ENCODE data around the gene HDAC4. TPM values are rescaled to one million over a fixed set of nuclear protein-coding genes. Genes with fewer than 3 reads are reported as not detected.

Gene HDAC4
- total and polyA plus RNA-seq, 4 donors = 6.8 to 75.5 (median 30.2) TPM

DNA sequence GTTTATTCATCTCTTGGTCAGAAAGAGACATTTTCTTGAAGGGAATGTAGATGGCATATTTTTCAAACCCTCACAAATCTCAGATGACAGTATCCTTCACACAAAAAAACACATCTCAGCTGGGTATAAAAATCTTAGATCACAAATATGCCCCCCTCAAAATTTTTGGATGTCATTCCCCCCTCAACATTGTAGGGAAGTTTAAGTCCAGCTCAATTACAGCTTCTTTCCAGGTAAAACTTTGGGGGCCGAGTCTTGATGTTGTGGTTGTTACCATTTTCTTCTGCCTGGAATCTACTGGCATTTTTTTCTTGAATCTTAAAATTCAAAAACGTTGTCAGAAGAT, 46.1 kb downstream of the HDAC4 start:
- H3K4me1 ChIP-seq (ENCODE audit: control insufficient read depth in 1 of 2, insufficient read depth in 2 of 2, low read length in 2 of 2) = peaks cover 0 to 5% of the 10 kb centered on the region in 2 donors
- H3K27ac ChIP-seq (ENCODE audit: low read depth in 1 of 2, low read length in 2 of 2) = no peak overlapping the region

GRCh38 chr2:239354132-239354790, 46.6 kb downstream of the HDAC4 start:
- 90 to 94% methylated on average over 7 of the region's 7 CpGs for WGBS, 2 donors
- Histone ChIP-seq H3K27ac (ENCODE audit: low read depth in 1 of 2, low read length in 2 of 2) (no peak overlapping the region), H3K36me3 (ENCODE audit: control insufficient read depth in 1 of 2, insufficient read depth in 2 of 2, low read length in 1 of 2) (peaks cover 0 to 7% of the 10 kb centered on the region in 2 donors), H3K4me3 (ENCODE audit: low read length in 2 of 2) (no peak overlapping the region), H3K4me1 (ENCODE audit: control insufficient read depth in 1 of 2, insufficient read depth in 2 of 2, low read length in 2 of 2) (peaks cover 0 to 5% of the 10 kb centered on the region in 2 donors), H3K27me3 (ENCODE audit: control insufficient read depth in 1 of 2, insufficient read depth in 2 of 2, low read length in 1 of 2) (no peaks in the 10 kb centered on the region), H3K9me3 (ENCODE audit: control insufficient read depth, low read length) (no peaks in the 10 kb centered on the region)
- DNase-seq (no peak), ATAC-seq (ENCODE audit: low FRiP score) (no peak)
- intact Hi-C loops (cut with DNase I) = no loop called here

More for the DNA sequence above, 46.1 kb downstream of the HDAC4 start:
- ATAC-seq (ENCODE audit: low FRiP score) (no peak), DNase-seq (no peak)
- WGBS, 2 donors = 72 to 81% methylated on average over 2 of the region's 2 CpGs
- H3K27me3 ChIP-seq (ENCODE audit: control insufficient read depth in 1 of 2, insufficient read depth in 2 of 2, low read length in 1 of 2) = no peaks in the 10 kb centered on the region
- no peak overlapping the region for H3K4me3 ChIP-seq (ENCODE audit: low read length in 2 of 2)
- no peaks in the 10 kb centered on the region for H3K9me3 ChIP-seq (ENCODE audit: control insufficient read depth, low read length)
- intact Hi-C loops (cut with DNase I) = no loop called here
- peaks cover 0 to 5% of the 10 kb centered on the region in 2 donors for H3K36me3 ChIP-seq (ENCODE audit: control insufficient read depth in 1 of 2, insufficient read depth in 2 of 2, low read length in 1 of 2)

DNA sequence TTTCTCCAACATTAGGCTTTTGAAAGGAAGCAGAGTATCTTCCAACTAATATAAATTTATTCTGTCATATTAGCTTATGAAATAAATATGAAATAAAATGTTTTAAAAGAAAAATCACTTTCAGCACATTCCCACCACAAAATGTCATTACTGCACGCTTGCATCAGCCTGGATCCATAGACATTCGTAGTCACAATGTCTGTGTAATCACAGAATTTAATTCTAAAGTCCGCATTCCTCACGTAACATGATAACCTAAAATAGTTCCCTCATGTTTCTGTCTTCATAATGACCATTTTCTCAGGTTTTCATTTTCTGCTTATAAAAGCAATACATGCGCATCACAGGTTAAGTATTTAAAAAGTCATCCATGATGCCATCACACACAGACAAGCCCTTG, 47.1 kb downstream of the HDAC4 start:
- intact Hi-C loops (cut with DNase I) = no loop called here
- no peaks in the 10 kb centered on the region for H3K27me3 ChIP-seq (ENCODE audit: control insufficient read depth in 1 of 2, insufficient read depth in 2 of 2, low read length in 1 of 2)
- DNase-seq = no peak
- peaks cover 0 to 5% of the 10 kb centered on the region in 2 donors for H3K4me1 ChIP-seq (ENCODE audit: control insufficient read depth in 1 of 2, insufficient read depth in 2 of 2, low read length in 2 of 2)
- 97 to 98% methylated on average over 5 of the region's 5 CpGs for WGBS, 2 donors
- no peak for ATAC-seq (ENCODE audit: low FRiP score)
- H3K9me3 ChIP-seq (ENCODE audit: control insufficient read depth, low read length) = no peaks in the 10 kb centered on the region
- H3K27ac ChIP-seq (ENCODE audit: low read depth in 1 of 2, low read length in 2 of 2) = no peak overlapping the region
- peaks cover 0 to 10% of the 10 kb centered on the region in 2 donors for H3K36me3 ChIP-seq (ENCODE audit: control insufficient read depth in 1 of 2, insufficient read depth in 2 of 2, low read length in 1 of 2)
- H3K4me3 ChIP-seq (ENCODE audit: low read length in 2 of 2) = no peak overlapping the region

DNA sequence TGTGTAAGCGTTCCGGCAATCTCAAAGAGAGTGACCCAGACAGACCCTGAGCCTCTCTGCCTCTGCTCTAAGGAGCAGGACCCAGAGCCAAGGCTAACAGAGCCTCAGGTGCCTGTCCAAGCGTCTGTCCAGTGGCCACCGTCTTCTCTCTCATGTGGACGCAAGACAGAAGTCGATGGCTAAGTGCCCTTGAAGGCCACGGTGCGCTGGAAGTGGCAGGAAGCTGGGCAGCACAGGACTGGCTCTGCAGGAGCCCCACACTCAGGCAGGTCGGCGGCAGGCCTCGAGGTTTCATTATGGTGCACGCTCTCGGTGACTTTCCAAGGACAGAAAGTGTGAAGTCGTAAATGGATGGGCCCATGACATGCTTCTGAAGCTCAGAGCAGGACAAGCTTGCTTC, 49.1 kb downstream of the HDAC4 start:
- intact Hi-C loops (cut with DNase I) = no loop called here
- peaks cover 0 to 5% of the 10 kb centered on the region in 2 donors for H3K4me1 ChIP-seq (ENCODE audit: control insufficient read depth in 1 of 2, insufficient read depth in 2 of 2, low read length in 2 of 2)
- H3K9me3 ChIP-seq (ENCODE audit: control insufficient read depth, low read length) = no peaks in the 10 kb centered on the region
- H3K4me3 ChIP-seq (ENCODE audit: low read length in 2 of 2) = no peak overlapping the region
- H3K27me3 ChIP-seq (ENCODE audit: control insufficient read depth in 1 of 2, insufficient read depth in 2 of 2, low read length in 1 of 2) = no peaks in the 10 kb centered on the region
- 87 to 88% methylated on average over 14 of the region's 14 CpGs for WGBS, 2 donors
- ATAC-seq (ENCODE audit: low FRiP score) = no peak
- DNase-seq = no peak
- no peak overlapping the region for H3K27ac ChIP-seq (ENCODE audit: low read depth in 1 of 2, low read length in 2 of 2)
- peaks cover 0 to 10% of the 10 kb centered on the region in 2 donors for H3K36me3 ChIP-seq (ENCODE audit: control insufficient read depth in 1 of 2, insufficient read depth in 2 of 2, low read length in 1 of 2)

GRCh38 chr2:239349453-239350135, 51.2 kb downstream of the HDAC4 start:
- ATAC-seq (ENCODE audit: low FRiP score) (peak; percentile 45), DNase-seq (no peak)
- H3K4me1 ChIP-seq (ENCODE audit: control insufficient read depth in 1 of 2, insufficient read depth in 2 of 2, low read length in 2 of 2) = no peaks in the 10 kb centered on the region
- intact Hi-C loops (cut with DNase I) = no loop called here
- no peak overlapping the region for H3K4me3 ChIP-seq (ENCODE audit: low read length in 2 of 2)
- 81 to 85% methylated on average over 24 to 25 of the region's 25 CpGs for WGBS, 2 donors
- H3K9me3 ChIP-seq (ENCODE audit: control insufficient read depth, low read length) = no peaks in the 10 kb centered on the region
- H3K36me3 ChIP-seq (ENCODE audit: control insufficient read depth in 1 of 2, insufficient read depth in 2 of 2, low read length in 1 of 2) = peaks cover 0 to 10% of the 10 kb centered on the region in 2 donors
- H3K27ac ChIP-seq (ENCODE audit: low read depth in 1 of 2, low read length in 2 of 2) = no peak overlapping the region
- H3K27me3 ChIP-seq (ENCODE audit: control insufficient read depth in 1 of 2, insufficient read depth in 2 of 2, low read length in 1 of 2) = no peaks in the 10 kb centered on the region

- Histone ChIP-seq H3K27me3 (ENCODE audit: control insufficient read depth in 1 of 2, insufficient read depth in 2 of 2, low read length in 1 of 2) (no peaks in the 10 kb centered on the region), H3K36me3 (ENCODE audit: control insufficient read depth in 1 of 2, insufficient read depth in 2 of 2, low read length in 1 of 2) (peaks cover 0 to 10% of the 10 kb centered on the region in 2 donors), H3K9me3 (ENCODE audit: control insufficient read depth, low read length) (no peaks in the 10 kb centered on the region), H3K27ac (ENCODE audit: low read depth in 1 of 2, low read length in 2 of 2) (no peak overlapping the region), H3K4me3 (ENCODE audit: low read length in 2 of 2) (no peak overlapping the region), H3K4me1 (ENCODE audit: control insufficient read depth in 1 of 2, insufficient read depth in 2 of 2, low read length in 2 of 2) (no peaks in the 10 kb centered on the region)
- ATAC-seq (ENCODE audit: low FRiP score) = peak; percentile 62
- no peak for DNase-seq
- intact Hi-C loops (cut with DNase I) = no loop called here
- 76 to 86% methylated on average over 29 of the region's 29 CpGs for WGBS, 2 donors
These were observed 52.0 kb downstream of the HDAC4 start for GRCh38 chr2:239348563-239349452.

DNA sequence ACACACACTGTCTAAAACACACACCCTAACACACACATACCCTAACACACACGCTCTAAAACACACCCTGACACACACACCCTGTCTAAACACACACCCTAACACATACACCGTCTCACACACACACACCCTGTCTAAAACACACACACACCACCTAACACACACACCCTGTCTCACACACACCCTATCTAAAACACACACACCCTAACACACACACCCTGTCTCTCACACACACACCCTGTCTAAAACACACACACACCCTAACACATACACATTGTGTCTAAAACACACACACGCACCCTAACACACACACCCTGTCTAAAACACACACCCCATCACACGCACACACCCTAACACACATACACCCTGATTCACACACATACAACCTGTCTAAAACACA, 54.1 kb downstream of the HDAC4 start:
- no peak for ATAC-seq (ENCODE audit: low FRiP score)
- H3K4me1 ChIP-seq (ENCODE audit: control insufficient read depth in 1 of 2, insufficient read depth in 2 of 2, low read length in 2 of 2) = no peaks in the 10 kb centered on the region

GRCh38 chr2:239345251-239345650, 55.6 kb downstream of the HDAC4 start:
- ATAC-seq (ENCODE audit: low FRiP score) (no peak), DNase-seq (no peak)
- Histone ChIP-seq H3K4me3 (ENCODE audit: low read length in 2 of 2) (no peak overlapping the region), H3K9me3 (ENCODE audit: control insufficient read depth, low read length) (no peaks in the 10 kb centered on the region), H3K36me3 (ENCODE audit: control insufficient read depth in 1 of 2, insufficient read depth in 2 of 2, low read length in 1 of 2) (peaks cover 0 to 6% of the 10 kb centered on the region in 2 donors), H3K4me1 (ENCODE audit: control insufficient read depth in 1 of 2, insufficient read depth in 2 of 2, low read length in 2 of 2) (no peaks in the 10 kb centered on the region), H3K27me3 (ENCODE audit: control insufficient read depth in 1 of 2, insufficient read depth in 2 of 2, low read length in 1 of 2) (no peaks in the 10 kb centered on the region), H3K27ac (ENCODE audit: low read depth in 1 of 2, low read length in 2 of 2) (no peak overlapping the region)
- intact Hi-C loops (cut with DNase I) = no loop called here
- WGBS, 2 donors = 87 to 91% methylated on average over 8 of the region's 8 CpGs

More for the DNA sequence above, 54.1 kb downstream of the HDAC4 start:
- Histone ChIP-seq H3K27ac (ENCODE audit: low read depth in 1 of 2, low read length in 2 of 2) (no peak overlapping the region), H3K9me3 (ENCODE audit: control insufficient read depth, low read length) (no peaks in the 10 kb centered on the region), H3K4me3 (ENCODE audit: low read length in 2 of 2) (no peak overlapping the region), H3K36me3 (ENCODE audit: control insufficient read depth in 1 of 2, insufficient read depth in 2 of 2, low read length in 1 of 2) (peaks cover 0 to 7% of the 10 kb centered on the region in 2 donors), H3K27me3 (ENCODE audit: control insufficient read depth in 1 of 2, insufficient read depth in 2 of 2, low read length in 1 of 2) (no peaks in the 10 kb centered on the region)
- intact Hi-C loops (cut with DNase I) = no loop called here
- 92 to 96% methylated on average over 4 of the region's 4 CpGs for WGBS, 2 donors
- DNase-seq = no peak
